Fibroblast of peridontal ligament (primary cell): ENCODE results near the gene USP7.
"Not testable (repeated sequence)": the region's sequence is repeated elsewhere in the genome, so short reads cannot be mapped to it uniquely, and the experiment has no call there.

Source experiments
- DNase-seq: peaks from one replicate; pipeline ENCODE4 v3.0.0-alpha.2; 2010; ENCODE audit errors: extremely low read depth

Gene USP7

GRCh38 chr16:8925455-8925854, 38.3 kb downstream of the USP7 start:
- DNase-seq = no peak

- no peak for DNase-seq
Observed at GRCh38 chr16:8924214-8924613, 39.5 kb downstream of the USP7 start.

- DNase-seq = no peak
Observed at GRCh38 chr16:8923199-8923598, 40.5 kb downstream of the USP7 start.

GRCh38 chr16:8921347-8921984, 42.2 kb downstream of the USP7 start:
- no peak for DNase-seq

- peak; percentile 7 for DNase-seq
Observed at GRCh38 chr16:8920645-8921346, 42.9 kb downstream of the USP7 start.

- DNase-seq = no peak
Observed at GRCh38 chr16:8919934-8920462, 43.7 kb downstream of the USP7 start.

GRCh38 chr16:8919089-8919933, 44.4 kb downstream of the USP7 start:
- no peak for DNase-seq

- DNase-seq = not testable (repeated sequence)
Observed at GRCh38 chr16:8917336-8917735, 46.4 kb downstream of the USP7 start.

- no peak for DNase-seq
Observed at GRCh38 chr16:8916541-8917225, 47.0 kb downstream of the USP7 start.

GRCh38 chr16:8915722-8916301, 47.9 kb downstream of the USP7 start:
- no peak for DNase-seq

GRCh38 chr16:8914098-8914497, 49.6 kb downstream of the USP7 start:
- no peak for DNase-seq

GRCh38 chr16:8912793-8913192, 50.9 kb downstream of the USP7 start:
- no peak for DNase-seq

GRCh38 chr16:8910811-8911210, 52.9 kb downstream of the USP7 start:
- no peak for DNase-seq

GRCh38 chr16:8908810-8909468, 54.8 kb downstream of the USP7 start:
- no peak for DNase-seq

- DNase-seq = no peak
Observed at GRCh38 chr16:8907096-8907495, 56.6 kb downstream of the USP7 start.

- no peak for DNase-seq
Observed at GRCh38 chr16:8905795-8906591, 57.7 kb downstream of the USP7 start.

GRCh38 chr16:8905168-8905762, 58.4 kb downstream of the USP7 start:
- peak; percentile 60 for DNase-seq

GRCh38 chr16:8904018-8904430, 59.7 kb downstream of the USP7 start:
- DNase-seq = no peak

- DNase-seq = no peak
Observed at GRCh38 chr16:8903004-8903403, 60.7 kb downstream of the USP7 start.
